HG02623 (cell line): ENCODE data around the gene NT5C.

ENCODE experiments used
- ATAC-seq: cut with Tn5 transposase; IDR thresholded peaks from one replicate; pipeline ENCODE4 v1.9.1; 2021; ENCODE audit warnings: moderate library complexity; ENCODE audit not compliant: unreplicated experiment

Gene NT5C

GRCh38 chr17:75124041-75124818 is 7.3 kb downstream of the NT5C start:
- no peak for ATAC-seq

- ATAC-seq: no peak
Measured at GRCh38 chr17:75118307-75118706, 13.2 kb downstream of the NT5C start.

GRCh38 chr17:75116737-75117136 is 14.8 kb downstream of the NT5C start:
- ATAC-seq: no peak

- no peak for ATAC-seq
Measured at GRCh38 chr17:75115555-75115954, 16.0 kb downstream of the NT5C start.

GRCh38 chr17:75114552-75115314 is 16.8 kb downstream of the NT5C start:
- no peak for ATAC-seq

GRCh38 chr17:75113798-75114551 is 17.6 kb downstream of the NT5C start:
- no peak for ATAC-seq

GRCh38 chr17:75111777-75112335 is 19.7 kb downstream of the NT5C start:
- no peak for ATAC-seq

- no peak for ATAC-seq
Measured at GRCh38 chr17:75110234-75110937, 21.2 kb downstream of the NT5C start.

GRCh38 chr17:75109407-75110233 is 21.9 kb downstream of the NT5C start, which contains the start of gene ARMC7:
ARMC7 (plus strand) TSS chr17:75109969; CDS start chr17:75110289, 320 bp downstream.
- peak; percentile 65 for ATAC-seq

- no peak for ATAC-seq
Measured at GRCh38 chr17:75109046-75109406, 22.5 kb downstream of the NT5C start.

GRCh38 chr17:75108193-75108592 is 23.3 kb downstream of the NT5C start:
- ATAC-seq: no peak

GRCh38 chr17:75105126-75106080 is 26.1 kb downstream of the NT5C start:
- no peak for ATAC-seq

GRCh38 chr17:75103601-75104554 is 27.7 kb downstream of the NT5C start:
- ATAC-seq: no peak

- ATAC-seq: no peak
Measured at GRCh38 chr17:75102385-75102821, 29.1 kb downstream of the NT5C start.

GRCh38 chr17:75099881-75100595 is 31.5 kb downstream of the NT5C start:
- no peak for ATAC-seq

- ATAC-seq: no peak
Measured at GRCh38 chr17:75098861-75099260, 32.7 kb downstream of the NT5C start.

- ATAC-seq: no peak
Measured at GRCh38 chr17:75097865-75098264, 33.7 kb downstream of the NT5C start.
